ENCODE results near the gene SFMBT1.
A peak's percentile ranks its signal among the peaks of the same experiment; 100 is the strongest.
"Not testable (repeated sequence)": the region's sequence is repeated elsewhere in the genome, so short reads cannot be mapped to it uniquely, and the experiment has no call there.

Gene SFMBT1

GRCh38 chr3:53065841-53066480 lies 20.1 kb upstream of the SFMBT1 start:
- CTCF ChIA-PET: no interaction called here
- DNase-seq: no peak
- Mint-ChIP-seq H3K27me3 (peaks cover 32% of the 10 kb centered on the region), H3K9me3 (no peaks in the 10 kb centered on the region), H3K27ac (no peak overlapping the region), H3K36me3 (no peaks in the 10 kb centered on the region), H3K4me3 (no peak overlapping the region), H3K4me1 (no peaks in the 10 kb centered on the region)

- no peaks in the 10 kb centered on the region for H3K4me1 Mint-ChIP-seq
- CTCF ChIA-PET: no interaction called here
- H3K4me3 Mint-ChIP-seq: no peak overlapping the region
Measured at GRCh38 chr3:53062905-53063304, 17.0 kb upstream of the SFMBT1 start.

GRCh38 chr3:53056442-53056841 lies 10.6 kb upstream of the SFMBT1 start:
- CTCF ChIA-PET: no interaction called here
- Mint-ChIP-seq H3K4me1 (no peaks in the 10 kb centered on the region), H3K4me3 (no peak overlapping the region), H3K27ac (no peak overlapping the region), H3K27me3 (peaks cover 27% of the 10 kb centered on the region), H3K9me3 (no peaks in the 10 kb centered on the region), H3K36me3 (no peaks in the 10 kb centered on the region)
- no peak for DNase-seq

More at GRCh38 chr3:53062905-53063304, 17.0 kb upstream of the SFMBT1 start:
- Mint-ChIP-seq H3K9me3 (no peaks in the 10 kb centered on the region), H3K36me3 (no peaks in the 10 kb centered on the region), H3K27ac (no peak overlapping the region), H3K27me3 (peaks cover 44% of the 10 kb centered on the region)
- DNase-seq: no peak

- H3K4me1 Mint-ChIP-seq, H3K4me3 Mint-ChIP-seq, H3K27ac Mint-ChIP-seq, H3K36me3 Mint-ChIP-seq, H3K9me3 Mint-ChIP-seq, DNase-seq: not testable (repeated sequence)
- peaks cover 16% of the 10 kb centered on the region for H3K27me3 Mint-ChIP-seq
- CTCF ChIA-PET: interaction anchor here (0.8 kb wide), 1 partner anchor 10 kb away, joined by 3 read pairs; no protein-coding TSS in a partner anchor
Measured at GRCh38 chr3:53054233-53054632, 8.4 kb upstream of the SFMBT1 start.

GRCh38 chr3:53051929-53052328 lies 6.1 kb upstream of the SFMBT1 start:
- peaks cover 13% of the 10 kb centered on the region for H3K27me3 Mint-ChIP-seq
- no peaks in the 10 kb centered on the region for H3K9me3 Mint-ChIP-seq
- H3K4me3 Mint-ChIP-seq: no peak overlapping the region
- H3K27ac Mint-ChIP-seq: no peak overlapping the region
- CTCF ChIA-PET: interaction anchor here (1.1 kb wide), 1 partner anchor 115 kb away, joined by 3 read pairs; no protein-coding TSS in a partner anchor
- peaks cover 2% of the 10 kb centered on the region for H3K36me3 Mint-ChIP-seq
- no peak for DNase-seq
- H3K4me1 Mint-ChIP-seq: peaks cover 9% of the 10 kb centered on the region

- peaks cover 2% of the 10 kb centered on the region for H3K36me3 Mint-ChIP-seq
- CTCF ChIA-PET: interaction anchor here (1.1 kb wide), 1 partner anchor 57 kb away, joined by 3 read pairs; no protein-coding TSS in a partner anchor
- DNase-seq: no peak
- peaks cover 12% of the 10 kb centered on the region for H3K27me3 Mint-ChIP-seq
- H3K4me3 Mint-ChIP-seq: no peak overlapping the region
- H3K9me3 Mint-ChIP-seq: no peaks in the 10 kb centered on the region
- peaks cover 14% of the 10 kb centered on the region for H3K4me1 Mint-ChIP-seq
- no peak overlapping the region for H3K27ac Mint-ChIP-seq
Measured at GRCh38 chr3:53049987-53050386, 4.1 kb upstream of the SFMBT1 start.

- H3K4me3 Mint-ChIP-seq: peak overlapping the region; percentile 89
- peaks cover 9% of the 10 kb centered on the region for H3K36me3 Mint-ChIP-seq
- peak overlapping the region; percentile 93 for H3K27ac Mint-ChIP-seq
- no peaks in the 10 kb centered on the region for H3K9me3 Mint-ChIP-seq
- CTCF ChIA-PET: interaction anchor here (1.4 kb wide), 1 partner anchor 125 kb away, joined by 3 read pairs; no protein-coding TSS in a partner anchor
- peaks cover 10% of the 10 kb centered on the region for H3K27me3 Mint-ChIP-seq
- H3K4me1 Mint-ChIP-seq: peaks cover 41% of the 10 kb centered on the region
- peak; percentile 72 for DNase-seq
Measured at GRCh38 chr3:53046171-53047170, 598 bp upstream of the SFMBT1 start.

GRCh38 chr3:53044711-53045517 lies 959 bp downstream of the SFMBT1 start:
- peaks cover 47% of the 10 kb centered on the region for H3K4me1 Mint-ChIP-seq

GRCh38 chr3:53044371-53044710 lies 1.5 kb downstream of the SFMBT1 start:
- Mint-ChIP-seq H3K27me3 (peaks cover 10% of the 10 kb centered on the region), H3K9me3 (no peaks in the 10 kb centered on the region), H3K4me1 (peaks cover 48% of the 10 kb centered on the region), H3K36me3 (peaks cover 14% of the 10 kb centered on the region), H3K27ac (peak overlapping the region; percentile 99), H3K4me3 (peak overlapping the region; percentile 94)
- no peak for DNase-seq
- CTCF ChIA-PET: interaction anchor here (1.1 kb wide), 1 partner anchor 10 kb away, joined by 3 read pairs; no protein-coding TSS in a partner anchor

More at GRCh38 chr3:53044711-53045517, 959 bp downstream of the SFMBT1 start:
- CTCF ChIA-PET: interaction anchor here (1.1 kb wide), 1 partner anchor 10 kb away, joined by 3 read pairs; no protein-coding TSS in a partner anchor
- peaks cover 14% of the 10 kb centered on the region for H3K36me3 Mint-ChIP-seq
- H3K27me3 Mint-ChIP-seq: peaks cover 10% of the 10 kb centered on the region
- peak overlapping the region; percentile 94 for H3K4me3 Mint-ChIP-seq
- peak; percentile 71 for DNase-seq
- no peaks in the 10 kb centered on the region for H3K9me3 Mint-ChIP-seq
- H3K27ac Mint-ChIP-seq: peak overlapping the region; percentile 99

- peaks cover 54% of the 10 kb centered on the region for H3K4me1 Mint-ChIP-seq
- peak overlapping the region; percentile 99 for H3K27ac Mint-ChIP-seq
- peaks cover 14% of the 10 kb centered on the region for H3K36me3 Mint-ChIP-seq
- H3K27me3 Mint-ChIP-seq: peaks cover 10% of the 10 kb centered on the region
- no peaks in the 10 kb centered on the region for H3K9me3 Mint-ChIP-seq
- CTCF ChIA-PET: interaction anchor here (0.6 to 1.1 kb wide), 2 partner anchors 11 to 302 kb away, joined by 3 to 4 read pairs; no protein-coding TSS in a partner anchor
- no peak for DNase-seq
- H3K4me3 Mint-ChIP-seq: peak overlapping the region; percentile 94
Measured at GRCh38 chr3:53043738-53044137, 2.1 kb downstream of the SFMBT1 start.

GRCh38 chr3:53042651-53043050 lies 3.2 kb downstream of the SFMBT1 start:
- H3K27ac Mint-ChIP-seq: no peak overlapping the region

GRCh38 chr3:53040351-53040820 lies 5.5 kb downstream of the SFMBT1 start:
- CTCF ChIA-PET: no interaction called here
- Mint-ChIP-seq H3K4me3 (no peak overlapping the region), H3K36me3 (peaks cover 18% of the 10 kb centered on the region), H3K4me1 (peaks cover 63% of the 10 kb centered on the region), H3K9me3 (no peaks in the 10 kb centered on the region), H3K27ac (no peak overlapping the region), H3K27me3 (no peaks in the 10 kb centered on the region)
- DNase-seq: no peak

More at GRCh38 chr3:53042651-53043050, 3.2 kb downstream of the SFMBT1 start:
- Mint-ChIP-seq H3K4me1 (peaks cover 58% of the 10 kb centered on the region), H3K9me3 (no peaks in the 10 kb centered on the region), H3K4me3 (peak overlapping the region; percentile 3), H3K36me3 (peaks cover 14% of the 10 kb centered on the region), H3K27me3 (peaks cover 10% of the 10 kb centered on the region)
- CTCF ChIA-PET: no interaction called here
- DNase-seq: no peak

- CTCF ChIA-PET: no interaction called here
- Mint-ChIP-seq H3K9me3 (no peaks in the 10 kb centered on the region), H3K27me3 (no peaks in the 10 kb centered on the region), H3K36me3 (peaks cover 17% of the 10 kb centered on the region), H3K4me3 (no peak overlapping the region), H3K4me1 (peaks cover 66% of the 10 kb centered on the region), H3K27ac (no peak overlapping the region)
- no peak for DNase-seq
Measured at GRCh38 chr3:53039376-53039752, 6.5 kb downstream of the SFMBT1 start.

Data from activated naive CD4-positive, alpha-beta T cell treated with anti-CD3 and anti-CD28 coated beads, Interleukin-2, amount 10 ng/mL, durations not matched to agents 7 days and 5 days (primary cell).